HepG2 (cell line): ENCODE data around the gene ZBTB46. TPM values are rescaled to one million over a fixed set of nuclear protein-coding genes. Genes with fewer than 3 reads are reported as not detected.

ENCODE experiments used
- ATAC-seq: fragments of 200-7000 bp; cut with Tn5 transposase; 3 replicates; pipeline ENCODE4 v1.9.1; 2020; ENCODE audit warnings: mild to moderate bottlenecking, moderate library complexity
- BruUV-seq: library from RNA; stranded (reverse); fragments of 400-500 nt; replicated peaks from 2 replicates; lab custom pipeline; 2021; lab: Mats Ljungman, UMichigan
- CTCF ChIA-PET: fragments of 300-600 bp; formaldehyde crosslinking; extraction: SDS; loops from one replicate; lab custom pipeline; 2021; ENCODE audit warnings: low total read pairs, inconsistent platforms, low intra/inter-chr PET ratio; lab: Yijun Ruan, JAX
- POLR2A ChIA-PET: fragments of 350-600 bp; sonication (Branson Sonifier 250); formaldehyde crosslinking; loops from one replicate; lab custom pipeline; 2020; ENCODE audit warnings: antibody characterized with exemption, inconsistent platforms; lab: Yijun Ruan, JAX
- DNase-seq: peaks from one replicate; pipeline ENCODE4 v3.0.0-alpha.2; 2015; ENCODE audit warnings: low spot score
- FAIRE-seq: peaks from 3 replicates; lab custom pipeline; 2011; peaks lifted over from hg19 to GRCh38; lab: Jason Lieb, UNC
- H2AFZ ChIP-seq: one replicate; pipeline ENCODE4 v1.6.1; 2011; ENCODE audit warnings: low read length, inconsistent platforms
- H3K27ac ChIP-seq: fragments of 300-600 bp; 3 replicates; pipeline ENCODE4 v1.8.0; 2011; ENCODE audit warnings: mixed run types, mild to moderate bottlenecking, mixed read lengths, low read length, inconsistent platforms; ENCODE audit not compliant: insufficient read depth; ENCODE audit errors: extremely low read length
- H3K27me3 ChIP-seq, 2 experiments: fragments of 200-600 bp in 1 of 2; 2 replicates in 1 of 2; 3 replicates in 1 of 2; pipeline versions ENCODE4 v1.6.0 to v1.8.0; 2011; ENCODE audit warnings: low read length in 2 of 2, mild to moderate bottlenecking in 2 of 2, moderate library complexity in 2 of 2, inconsistent platforms in 1 of 2; ENCODE audit not compliant: insufficient read depth in 2 of 2, control insufficient read depth in 1 of 2
- H3K36me3 ChIP-seq, 2 experiments: fragments of 200-600 bp in 1 of 2; replicated peaks in 1 of 2; 2 replicates in 1 of 2; 3 replicates in 1 of 2; pipeline versions ENCODE4 v1.5.1 to v1.8.0; 2011; ENCODE audit warnings: low read length in 2 of 2, inconsistent platforms in 1 of 2; ENCODE audit not compliant: insufficient read depth in 2 of 2, control insufficient read depth in 1 of 2
- H3K4me1 ChIP-seq: 2 replicates; pipeline ENCODE4 v1.5.1; 2012; ENCODE audit warnings: low read length, inconsistent platforms; ENCODE audit not compliant: insufficient read depth
- H3K4me2 ChIP-seq: 2 replicates; pipeline ENCODE4 v1.6.0; 2011; ENCODE audit warnings: low read depth, low read length, inconsistent platforms
- H3K4me3 ChIP-seq, 3 experiments: fragments of 200-600 bp in 1 of 3; sonication (generic), shearing (Covaris generic) in 1 of 3; replicated peaks in 1 of 3; 2 replicates each; pipeline ENCODE4 v1.5.1; 2011 to 2016; ENCODE audit warnings: low read length in 3 of 3, inconsistent platforms in 2 of 3, low read depth in 2 of 3, mild to moderate bottlenecking in 2 of 3, control low read depth in 1 of 3, mixed read lengths in 1 of 3; ENCODE audit not compliant: insufficient read depth in 1 of 3
- H3K79me2 ChIP-seq: one replicate; pipeline ENCODE4 v1.6.1; 2011; ENCODE audit warnings: low read length, inconsistent platforms; ENCODE audit not compliant: insufficient read depth
- H3K9ac ChIP-seq: 2 replicates; pipeline ENCODE4 v1.6.0; 2011; ENCODE audit warnings: mild to moderate bottlenecking, low read depth, low read length, inconsistent platforms; ENCODE audit not compliant: insufficient read depth
- H3K9me3 ChIP-seq: 2 replicates; pipeline ENCODE4 v1.5.1; 2012; ENCODE audit warnings: mild to moderate bottlenecking, low read length
- H4K20me1 ChIP-seq: 2 replicates; pipeline ENCODE4 v1.6.0; 2011; ENCODE audit warnings: inconsistent platforms, mild to moderate bottlenecking, low read length, moderate library complexity; ENCODE audit not compliant: insufficient read depth
- AGO2 ChIP-seq: fragments of 200-400 bp; formaldehyde crosslinking; optimal IDR thresholded peaks from 2 replicates; pipeline ENCODE3; 2017; ENCODE audit warnings: mild to moderate bottlenecking, low read depth, low read length, moderate library complexity
- BRCA1 ChIP-seq: sonication (generic); formaldehyde crosslinking; IDR thresholded peaks from 2 replicates; pipeline ENCODE4 v1.4.0; 2020; ENCODE audit warnings: missing genetic modification reagents
- HBP1 ChIP-seq: IDR thresholded peaks from 2 replicates; pipeline ENCODE4 v1.6.1; 2016; ENCODE audit warnings: low read depth, control low read depth
- HOXA3 ChIP-seq: sonication (generic); formaldehyde crosslinking; IDR thresholded peaks from 2 replicates; pipeline ENCODE4 v1.5.0; 2020; ENCODE audit warnings: missing genetic modification reagents
- PLRG1 ChIP-seq: fragments of 450-650 bp; conservative IDR thresholded peaks from 2 replicates; pipeline ENCODE4 v1.6.1; 2016
- SRSF9 ChIP-seq: fragments of 200-400 bp; formaldehyde crosslinking; IDR thresholded peaks from 2 replicates; pipeline ENCODE4 v1.6.1; 2018; ENCODE audit warnings: borderline replicate concordance, mild to moderate bottlenecking, low read depth, low read length; ENCODE audit not compliant: insufficient read depth, poor library complexity, severe bottlenecking
- TIGD3 ChIP-seq: sonication (generic); formaldehyde crosslinking; IDR thresholded peaks from 2 replicates; pipeline ENCODE4 v1.5.1; 2020; ENCODE audit warnings: mild to moderate bottlenecking, missing genetic modification reagents, borderline replicate concordance
- ZBTB38 ChIP-seq: sonication (generic); formaldehyde crosslinking; IDR thresholded peaks from 2 replicates; pipeline ENCODE4 v1.5.1; 2020; ENCODE audit warnings: mild to moderate bottlenecking, missing genetic modification reagents
- ZC3H13 ChIP-seq: sonication (generic); formaldehyde crosslinking; IDR thresholded peaks from 2 replicates; pipeline ENCODE4 v1.8.1; 2023; ENCODE audit warnings: mild to moderate bottlenecking, missing genetic modification reagents, moderate library complexity
- ZFP1 ChIP-seq: IDR thresholded peaks from 2 replicates; pipeline ENCODE4 v1.6.1; 2016
- ZFP36L1 ChIP-seq: sonication (generic); formaldehyde crosslinking; IDR thresholded peaks from 2 replicates; pipeline ENCODE4 v1.8.0; 2022; ENCODE audit warnings: mild to moderate bottlenecking, missing genetic modification reagents, moderate library complexity
- ZFY ChIP-seq: sonication (generic); formaldehyde crosslinking; IDR thresholded peaks from 2 replicates; pipeline ENCODE4 v1.4.0; 2020; ENCODE audit warnings: missing genetic modification reagents
- ZNF296 ChIP-seq: sonication (generic); formaldehyde crosslinking; conservative IDR thresholded peaks from 2 replicates; pipeline ENCODE4 v1.5.0; 2020; ENCODE audit warnings: mild to moderate bottlenecking, missing genetic modification reagents
- ZNF343 ChIP-seq: sonication (generic); formaldehyde crosslinking; IDR thresholded peaks from 2 replicates; pipeline ENCODE4 v1.4.0; 2020; ENCODE audit warnings: mild to moderate bottlenecking, missing genetic modification reagents
- ZNF446 ChIP-seq: sonication (generic); formaldehyde crosslinking; IDR thresholded peaks from 2 replicates; pipeline ENCODE4 v1.5.0; 2020; ENCODE audit warnings: mild to moderate bottlenecking, missing genetic modification reagents
- ZNF484 ChIP-seq: sonication (generic); formaldehyde crosslinking; IDR thresholded peaks from 2 replicates; pipeline ENCODE4 v1.5.1; 2020; ENCODE audit warnings: mild to moderate bottlenecking, low read depth, missing genetic modification reagents, borderline replicate concordance
- ZNF512B ChIP-seq: sonication (generic); formaldehyde crosslinking; IDR thresholded peaks from 2 replicates; pipeline ENCODE4 v1.5.1; 2020; ENCODE audit warnings: missing genetic modification reagents, mild to moderate bottlenecking, borderline replicate concordance
- WGBS: methylation state at CpG from one replicate; pipeline ENCODE4 v1.1.6; 2017; ENCODE audit warnings: low lambda C conversion rate; 5-methylcytosine and 5-hydroxymethylcytosine counted together
- in situ Hi-C: cut with HindIII; loops from 2 replicates; pipeline ENCODE4 v1.10.0; 2017; ENCODE audit warnings: low pct_unique_long_range_greater_than_20kb; ENCODE audit not compliant: extremely low pct_ligation_motif_present
- intact Hi-C: fragments of 100-400 bp; cut with micrococcal nuclease; formaldehyde crosslinking; loops from one replicate; pipeline ENCODE4 v1.10.0; 2022; ENCODE audit not compliant: unreplicated experiment
- polyA plus RNA-seq, 8 experiments: library from polyadenylated mRNA; depleted of rRNA in 3 of 8; stranded (reverse) in 7 of 8; unstranded in 1 of 8; fragments of >200 nt; fragmentation: Illumina TruSeq in 4 of 8; extraction: Trizol in 4 of 8; gene quantifications; 2 replicates each; pipeline versions ENCODE4 v1.2.1 to v1.2.3, GENCODE V29; 2011 to 2016; ENCODE audit warnings: low read depth in 4 of 8, missing spikeins in 1 of 8, mixed read lengths in 1 of 8; ENCODE audit not compliant: insufficient read depth in 1 of 8
- total RNA-seq, 5 experiments: library from RNA; depleted of rRNA; stranded (reverse); fragments of >200 nt; fragmentation: Illumina TruSeq; extraction: Trizol; gene quantifications; 2 replicates each; pipeline ENCODE4 v1.2.3, GENCODE V29; 2016; ENCODE audit warnings: low read depth in 1 of 5

Gene ZBTB46
- total and polyA plus RNA-seq, 2 of the 13 experiments (the other 11 are each of a cell fraction or from before 2014, with no cell fraction given) = 1.6 to 13.5 TPM

- TF ChIP-seq ZNF296 (CRISPR knock-in tag) (no peak), ZNF446 (CRISPR knock-in tag) (peak; percentile 86), ZNF484 (CRISPR knock-in tag) (no peak), PLRG1 (no peak), SRSF9 (no peak), BRCA1 (no peak), HBP1 (CRISPR knock-in tag) (0 out of 2 replicates have a peak, but pooled peaks have one; percentile 53), ZFP1 (CRISPR knock-in tag) (no peak), ZNF343 (CRISPR knock-in tag) (no peak), ZFP36L1 (no peak)
These were observed 26.8 kb upstream of the ZBTB46 start (continued) for GRCh38 chr20:63857764-63858392.

- CTCF ChIA-PET = no interaction called here
- FAIRE-seq = no peak
- H3K9ac ChIP-seq = no peak overlapping the region
- TF ChIP-seq AGO2 (peak; percentile 17), TIGD3 (no peak), ZC3H13 (no peak), ZBTB38 (no peak), HOXA3 (0 out of 2 replicates have a peak, but pooled peaks have one; percentile 6), ZFY (CRISPR knock-in tag) (0 out of 2 replicates have a peak, but pooled peaks have one; percentile 28), ZNF512B (CRISPR knock-in tag) (0 out of 2 replicates have a peak, but pooled peaks have one; percentile 54)
These were observed 25.0 kb upstream of the ZBTB46 start for GRCh38 chr20:63856098-63856511.

More at GRCh38 chr20:63856098-63856511, 25.0 kb upstream of the ZBTB46 start:
- H3K27me3 ChIP-seq = peaks cover 3 to 11% of the 10 kb centered on the region in 2 experiments; a peak in 4 of 5 replicates
- H3K36me3 ChIP-seq = no peaks in the 10 kb centered on the region
- intact Hi-C loops (no loop called here), in situ Hi-C loops (loop anchor here (5.0 kb wide), 3 partner anchors 34 to 149 kb away; partner anchors contain the start of genes ARFRP1 and ZGPAT)
- 49% methylated on average over 22 of the region's 22 CpGs for WGBS
- no TSS peak for BruUV-seq
- no peak for ATAC-seq
- H3K4me1 ChIP-seq = peaks cover 62% of the 10 kb centered on the region
- no peak for DNase-seq
- H2AFZ ChIP-seq = no peak overlapping the region
- no peak overlapping the region for H3K27ac ChIP-seq
- H3K79me2 ChIP-seq = no peaks in the 10 kb centered on the region
- peak overlapping the region in 2 of 3 experiments; percentile 60 to 83; a peak in 1 of 6 replicates for H3K4me3 ChIP-seq
- H3K4me2 ChIP-seq = peak overlapping the region; percentile 93
- no peaks in the 10 kb centered on the region for H3K9me3 ChIP-seq
- POLR2A ChIA-PET = interaction anchor here (0.7 to 3.7 kb wide), 7 partner anchors 8 to 148 kb away, joined by 3 to 59 read pairs (median 5); partner anchors contain the start of genes ARFRP1, TPD52L2 and ZGPAT
- H4K20me1 ChIP-seq = no peaks in the 10 kb centered on the region
